Tibial nerve (tissue), 4 donors: ENCODE results near the gene PCLO. TPM values are rescaled to one million over a fixed set of nuclear protein-coding genes. Genes with fewer than 3 reads are reported as not detected.
"Not testable (repeated sequence)": the region's sequence is repeated elsewhere in the genome, so short reads cannot be mapped to it uniquely, and the experiment has no call there.

Experiments
- DNase-seq, 2 donors: peaks; one replicate each; pipeline ENCODE4 v3.0.0-alpha.2; 2019; ENCODE audit warnings: low spot score in 2 of 2
- H3K27ac ChIP-seq, 4 donors: fragments of 200-600 bp; sonication (generic) in 3 of 4; one replicate each; pipeline ENCODE4 v1.5.1; 2017 to 2019; ENCODE audit warnings: mild to moderate bottlenecking in 1 of 4
- H3K27me3 ChIP-seq, 2 donors: fragments of 200-600 bp; sonication (generic) in 1 of 2; one replicate each; pipeline versions ENCODE4 v1.5.1 to v1.6.0; 2017 to 2019
- H3K36me3 ChIP-seq, 3 donors: fragments of 200-600 bp; sonication (generic); one replicate each; pipeline ENCODE4 v1.5.1; 2018 to 2019
- H3K4me1 ChIP-seq, 4 donors: fragments of 200-600 bp; sonication (generic) in 3 of 4; one replicate each; pipeline ENCODE4 v1.5.1; 2017 to 2019
- H3K4me3 ChIP-seq, 4 donors: fragments of 200-600 bp; sonication (generic) in 3 of 4; one replicate each; pipeline ENCODE4 v1.5.1; 2017 to 2019; ENCODE audit warnings: mild to moderate bottlenecking in 1 of 4, moderate library complexity in 1 of 4
- H3K9me3 ChIP-seq, 4 donors: fragments of 200-600 bp; sonication (generic) in 3 of 4; one replicate each; pipeline ENCODE4 v1.5.1; 2017 to 2019
- EP300 ChIP-seq, 2 donors: sonication (generic); formaldehyde crosslinking; IDR thresholded peaks; one replicate each; pipeline ENCODE4 v1.6.1; 2017; ENCODE audit warnings: antibody characterized with exemption in 2 of 2, mild to moderate bottlenecking in 1 of 2
- POLR2A ChIP-seq, 2 donors: fragments of 450-650 bp; IDR thresholded peaks; one replicate each; pipeline ENCODE4 v1.6.1; 2017; ENCODE audit warnings: antibody characterized with exemption in 2 of 2, mild to moderate bottlenecking in 2 of 2, moderate library complexity in 2 of 2
- whole genome bisulfite sequencing, 2 donors: methylation state at CpG; one replicate each; pipeline ENCODE4 v1.1.5; 2018; 5-methylcytosine and 5-hydroxymethylcytosine counted together
- total RNA-seq, 4 donors: library from RNA; depleted of rRNA; stranded (reverse); fragments of >200 nt; gene quantifications; one replicate each; pipeline ENCODE4 v1.1.0, GENCODE V29; 2016
- TF ChIP-seq, protein P1 (sequence below), 5 experiments: fragments of 200-600 bp in 3 of 5; fragments of 450-650 bp in 2 of 5; sonication (generic) in 3 of 5; IDR thresholded peaks; one replicate each; pipeline ENCODE4 v1.5.1; 2016 to 2019; ENCODE audit warnings: antibody characterized with exemption in 5 of 5, mild to moderate bottlenecking in 3 of 5, moderate library complexity in 2 of 5

Gene PCLO
- total RNA-seq, 4 donors from 2014 or later, result under 0.01 to 0.78 (median 0.52) TPM

DNA sequence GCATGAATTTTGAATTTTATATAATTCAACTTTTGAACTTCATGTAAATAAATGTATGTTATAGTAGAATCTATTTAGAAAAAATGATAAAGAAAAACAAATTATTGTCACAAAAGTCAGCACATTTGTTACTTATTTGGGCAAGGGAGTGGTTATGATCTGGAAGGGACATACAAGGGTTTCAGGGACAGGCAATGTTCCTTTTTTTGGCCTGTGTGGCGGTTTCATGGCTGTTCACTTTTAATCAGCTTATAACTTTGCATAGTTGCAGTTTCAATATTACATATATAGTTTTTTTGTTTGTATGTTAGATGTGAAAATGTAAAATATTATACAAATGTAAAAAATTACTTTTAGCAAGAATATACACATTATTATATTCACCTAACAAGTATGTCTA, 256.2 kb downstream of the PCLO start:
- Histone ChIP-seq H3K27me3 (no peaks in the 10 kb centered on the region), H3K4me1 (no peaks in the 10 kb centered on the region), H3K9me3 (no peaks in the 10 kb centered on the region), H3K36me3 (no peaks in the 10 kb centered on the region), H3K27ac (no peak overlapping the region), H3K4me3 (no peak overlapping the region)
- WGBS, 2 donors, result 95% methylated on average over 1 of the region's 1 CpG
- DNase-seq, result no peak
- TF ChIP-seq, protein P1, sequence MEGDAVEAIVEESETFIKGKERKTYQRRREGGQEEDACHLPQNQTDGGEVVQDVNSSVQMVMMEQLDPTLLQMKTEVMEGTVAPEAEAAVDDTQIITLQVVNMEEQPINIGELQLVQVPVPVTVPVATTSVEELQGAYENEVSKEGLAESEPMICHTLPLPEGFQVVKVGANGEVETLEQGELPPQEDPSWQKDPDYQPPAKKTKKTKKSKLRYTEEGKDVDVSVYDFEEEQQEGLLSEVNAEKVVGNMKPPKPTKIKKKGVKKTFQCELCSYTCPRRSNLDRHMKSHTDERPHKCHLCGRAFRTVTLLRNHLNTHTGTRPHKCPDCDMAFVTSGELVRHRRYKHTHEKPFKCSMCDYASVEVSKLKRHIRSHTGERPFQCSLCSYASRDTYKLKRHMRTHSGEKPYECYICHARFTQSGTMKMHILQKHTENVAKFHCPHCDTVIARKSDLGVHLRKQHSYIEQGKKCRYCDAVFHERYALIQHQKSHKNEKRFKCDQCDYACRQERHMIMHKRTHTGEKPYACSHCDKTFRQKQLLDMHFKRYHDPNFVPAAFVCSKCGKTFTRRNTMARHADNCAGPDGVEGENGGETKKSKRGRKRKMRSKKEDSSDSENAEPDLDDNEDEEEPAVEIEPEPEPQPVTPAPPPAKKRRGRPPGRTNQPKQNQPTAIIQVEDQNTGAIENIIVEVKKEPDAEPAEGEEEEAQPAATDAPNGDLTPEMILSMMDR (IDR thresholded peaks at IDR 0.05), result no peak
- TF ChIP-seq EP300 (IDR thresholded peaks at IDR 0.05), result no peak
- no peak for TF ChIP-seq POLR2A (IDR thresholded peaks at IDR 0.05)

GRCh38 chr7:82904871-82905270, 257.8 kb downstream of the PCLO start:
- no peak for TF ChIP-seq EP300 (IDR thresholded peaks at IDR 0.05)
- WGBS, 2 donors, result 65 to 66% methylated on average over 3 of the region's 3 CpGs
- no peak overlapping the region for H3K4me3 ChIP-seq

GRCh38 chr7:82901098-82901497, 261.6 kb downstream of the PCLO start:
- H3K27me3 ChIP-seq, H3K4me1 ChIP-seq, H3K36me3 ChIP-seq, H3K27ac ChIP-seq, H3K4me3 ChIP-seq, DNase-seq, H3K9me3 ChIP-seq: not testable (repeated sequence)
- 77% methylated on average over 2 of the region's 2 CpGs for WGBS, 2 donors

More at GRCh38 chr7:82904871-82905270, 257.8 kb downstream of the PCLO start:
- Histone ChIP-seq H3K27me3 (no peaks in the 10 kb centered on the region), H3K4me1 (no peaks in the 10 kb centered on the region), H3K27ac (no peak overlapping the region), H3K9me3 (no peaks in the 10 kb centered on the region), H3K36me3 (no peaks in the 10 kb centered on the region)
- DNase-seq, result no peak

- Histone ChIP-seq H3K27me3 (no peaks in the 10 kb centered on the region), H3K27ac (no peak overlapping the region), H3K9me3 (no peaks in the 10 kb centered on the region), H3K36me3 (no peaks in the 10 kb centered on the region), H3K4me1 (no peaks in the 10 kb centered on the region), H3K4me3 (no peak overlapping the region)
- WGBS, 2 donors, result 80 to 83% methylated on average over 3 of the region's 3 CpGs
- TF ChIP-seq EP300 (IDR thresholded peaks at IDR 0.05) (no peak), POLR2A (IDR thresholded peaks at IDR 0.05) (no peak)
- TF ChIP-seq, protein P1 (IDR thresholded peaks at IDR 0.05), result no peak
- DNase-seq, result no peak
Observed at GRCh38 chr7:82897500-82897899, 265.2 kb downstream of the PCLO start.

DNA sequence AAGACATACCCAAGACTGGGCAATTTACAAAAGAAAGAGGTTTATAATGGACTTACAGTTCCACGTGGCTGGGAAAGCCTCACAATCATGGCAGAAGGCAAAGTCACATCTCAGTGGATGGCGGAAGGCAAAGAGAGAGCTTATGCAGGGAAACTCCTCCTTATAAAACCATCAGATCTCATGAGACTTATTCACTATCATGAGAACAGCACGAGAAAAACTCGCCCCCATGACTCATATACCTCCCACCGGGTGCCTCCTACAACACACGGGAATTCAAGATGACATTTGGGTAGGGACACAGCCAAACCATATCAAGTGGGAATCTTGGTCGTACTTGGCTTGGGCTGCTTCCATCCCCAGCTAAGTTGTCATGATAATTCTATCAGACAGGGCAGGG, 268.3 kb downstream of the PCLO start:
- H3K27me3 ChIP-seq, H3K36me3 ChIP-seq, DNase-seq, H3K4me1 ChIP-seq, H3K27ac ChIP-seq, H3K9me3 ChIP-seq, H3K4me3 ChIP-seq: not testable (repeated sequence)
- 69 to 76% methylated on average over 7 of the region's 7 CpGs for WGBS, 2 donors

DNA sequence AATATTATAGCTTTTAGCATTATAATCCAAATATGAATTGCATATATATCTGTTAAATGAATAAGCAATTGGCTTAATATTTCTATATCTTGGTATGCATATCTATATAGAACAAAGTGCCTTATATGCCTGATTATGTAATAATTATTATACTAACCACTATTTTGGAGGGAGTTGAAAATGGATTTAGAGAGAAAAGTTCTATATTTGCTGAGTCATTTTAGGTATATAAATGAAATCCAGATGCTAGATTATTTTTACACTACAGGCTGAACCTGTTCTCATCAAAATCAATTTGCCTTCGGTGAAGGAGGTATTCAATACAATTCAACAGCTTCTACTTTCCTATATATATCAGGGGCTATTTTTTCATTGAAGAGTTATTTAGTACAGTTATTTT, 276.4 kb downstream of the PCLO start:
- no peak overlapping the region for H3K4me3 ChIP-seq
- H3K4me1 ChIP-seq, result no peaks in the 10 kb centered on the region
- H3K27me3 ChIP-seq, result no peaks in the 10 kb centered on the region
- TF ChIP-seq POLR2A (IDR thresholded peaks at IDR 0.05) (no peak), EP300 (IDR thresholded peaks at IDR 0.05) (no peak)
- TF ChIP-seq, protein P1 (IDR thresholded peaks at IDR 0.05), result no peak
- 0% methylated on average over 1 of the region's 1 CpG for WGBS, 2 donors
- no peaks in the 10 kb centered on the region for H3K9me3 ChIP-seq
- H3K36me3 ChIP-seq, result no peaks in the 10 kb centered on the region
- H3K27ac ChIP-seq, result no peak overlapping the region
- DNase-seq, result no peak

DNA sequence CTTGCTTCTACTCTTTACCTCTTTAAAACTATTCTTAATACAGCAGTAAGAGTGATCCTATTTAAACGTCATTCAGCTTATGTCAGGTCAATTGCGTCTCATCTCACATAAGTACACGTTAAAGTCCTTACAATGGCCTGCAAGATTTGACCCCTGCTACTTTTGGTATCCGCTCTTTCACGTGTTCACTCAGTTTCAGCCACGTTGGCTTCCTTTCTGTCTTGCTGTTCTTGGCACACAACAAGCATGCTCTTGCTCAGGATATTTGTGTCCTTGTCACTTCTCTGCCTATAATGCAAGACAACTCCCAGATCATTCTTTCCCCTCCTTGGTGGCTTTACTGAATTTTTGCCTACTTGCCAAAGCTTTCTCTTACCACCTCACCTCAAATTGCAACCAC, 296.8 kb downstream of the PCLO start:
- 75 to 78% methylated on average over 6 of the region's 6 CpGs for WGBS, 2 donors
- no peak overlapping the region for H3K27ac ChIP-seq

More for the DNA sequence above, 296.8 kb downstream of the PCLO start:
- Histone ChIP-seq H3K4me1 (no peaks in the 10 kb centered on the region), H3K36me3 (no peaks in the 10 kb centered on the region), H3K4me3 (no peak overlapping the region), H3K9me3 (no peaks in the 10 kb centered on the region), H3K27me3 (no peaks in the 10 kb centered on the region)
- DNase-seq, result no peak
- no peak for TF ChIP-seq POLR2A (IDR thresholded peaks at IDR 0.05)
- TF ChIP-seq EP300 (IDR thresholded peaks at IDR 0.05), result no peak
- TF ChIP-seq, protein P1 (IDR thresholded peaks at IDR 0.05), result no peak
